Liver (tissue), 9 donors: ENCODE measurements around the gene PCNX2. TPM values are rescaled to one million over a fixed set of nuclear protein-coding genes. Genes with fewer than 3 reads are reported as not detected.

Experiments
- DNase-seq: peaks from one replicate; pipeline ENCODE4 v3.0.0-alpha.2; 2017; ENCODE audit warnings: low spot score
- H3K27ac ChIP-seq, 2 donors: one replicate each; pipeline ENCODE4 v1.7.0; 2013; ENCODE audit warnings: inconsistent platforms in 2 of 2, low read length in 2 of 2, control low read depth in 1 of 2, low read depth in 1 of 2, mild to moderate bottlenecking in 1 of 2
- H3K27me3 ChIP-seq, 4 donors: one replicate each; pipeline versions ENCODE4 v1.6.1 to v1.7.0; 2013; ENCODE audit warnings: low read length in 3 of 4, inconsistent platforms in 1 of 4, mild to moderate bottlenecking in 1 of 4, moderate library complexity in 1 of 4; ENCODE audit not compliant: control insufficient read depth in 4 of 4, insufficient read depth in 4 of 4
- H3K36me3 ChIP-seq, 4 donors: one replicate each; pipeline versions ENCODE4 v1.6.1 to v1.7.0; 2013; ENCODE audit warnings: low read length in 3 of 4, mild to moderate bottlenecking in 3 of 4, low read depth in 1 of 4, moderate library complexity in 1 of 4; ENCODE audit not compliant: control insufficient read depth in 4 of 4, insufficient read depth in 3 of 4
- H3K4me1 ChIP-seq, 4 donors: one replicate each; pipeline versions ENCODE4 v1.6.1 to v1.7.0; 2013; ENCODE audit warnings: low read length in 3 of 4, mild to moderate bottlenecking in 3 of 4, moderate library complexity in 1 of 4; ENCODE audit not compliant: control insufficient read depth in 4 of 4, insufficient read depth in 4 of 4
- H3K4me3 ChIP-seq, 3 donors: one replicate each; pipeline versions ENCODE4 v1.6.1 to v1.7.0; 2013; ENCODE audit warnings: low read length in 3 of 3, control low read depth in 1 of 3, low read depth in 1 of 3, mild to moderate bottlenecking in 1 of 3
- H3K9ac ChIP-seq, 2 donors: one replicate each; pipeline ENCODE4 v1.7.0; 2013; ENCODE audit warnings: low read length in 2 of 2, mild to moderate bottlenecking in 2 of 2, moderate library complexity in 2 of 2, control low read depth in 1 of 2, low read depth in 1 of 2
- H3K9me3 ChIP-seq, 4 donors: one replicate each; pipeline versions ENCODE4 v1.6.1 to v1.7.0; 2013; ENCODE audit warnings: low read length in 3 of 4; ENCODE audit not compliant: control insufficient read depth in 4 of 4
- EGR1 ChIP-seq, 2 donors: IDR thresholded peaks; 2 replicates each; pipeline ENCODE4 v1.6.1; 2016 to 2018; ENCODE audit warnings: antibody characterized with exemption in 2 of 2, low read depth in 2 of 2
- FOXA1 ChIP-seq: IDR thresholded peaks from 2 replicates; pipeline ENCODE4 v1.6.1; 2016; ENCODE audit warnings: antibody characterized with exemption
- FOXA2 ChIP-seq: IDR thresholded peaks from 2 replicates; pipeline ENCODE4 v1.6.1; 2016; ENCODE audit warnings: antibody characterized with exemption
- GABPA ChIP-seq, 2 donors: IDR thresholded peaks in 1 of 2; conservative IDR thresholded peaks in 1 of 2; 2 replicates each; pipeline ENCODE4 v1.6.1; 2016; ENCODE audit warnings: antibody characterized with exemption in 2 of 2, mild to moderate bottlenecking in 1 of 2, moderate library complexity in 1 of 2
- HNF4A ChIP-seq, 2 donors: conservative IDR thresholded peaks; 2 replicates each; pipeline ENCODE4 v1.6.1; 2016; ENCODE audit warnings: antibody characterized with exemption in 2 of 2, mild to moderate bottlenecking in 2 of 2
- HNF4G ChIP-seq: IDR thresholded peaks from 2 replicates; pipeline ENCODE4 v1.6.1; 2016; ENCODE audit warnings: antibody characterized with exemption
- JUND ChIP-seq, 2 donors: IDR thresholded peaks; 2 replicates each; pipeline ENCODE4 v1.6.1; 2016; ENCODE audit warnings: antibody characterized with exemption in 2 of 2
- NR2F2 ChIP-seq: IDR thresholded peaks from 2 replicates; pipeline ENCODE4 v1.6.1; 2016; ENCODE audit warnings: antibody characterized with exemption
- RAD21 ChIP-seq, 2 donors: IDR thresholded peaks; 2 replicates each; pipeline ENCODE4 v1.6.1; 2016; ENCODE audit warnings: antibody characterized with exemption in 2 of 2, mild to moderate bottlenecking in 2 of 2
- RXRA ChIP-seq, 2 donors: IDR thresholded peaks; 2 replicates each; pipeline ENCODE4 v1.6.1; 2017 to 2018; ENCODE audit warnings: antibody characterized with exemption in 2 of 2, mild to moderate bottlenecking in 1 of 2
- SP1 ChIP-seq: IDR thresholded peaks from 2 replicates; pipeline ENCODE4 v1.6.1; 2018; ENCODE audit warnings: antibody characterized with exemption, mild to moderate bottlenecking
- TAF1 ChIP-seq: conservative IDR thresholded peaks from 2 replicates; pipeline ENCODE4 v1.6.1; 2016; ENCODE audit warnings: antibody characterized with exemption, mild to moderate bottlenecking
- YY1 ChIP-seq: IDR thresholded peaks from 2 replicates; pipeline ENCODE4 v1.6.1; 2016; ENCODE audit warnings: antibody characterized with exemption, mild to moderate bottlenecking
- WGBS: extraction: QIAGEN DNeasy Blood & Tissue Kit; methylation state at CpG from one replicate; pipeline ENCODE4 v1.1.7; 2013; 5-methylcytosine and 5-hydroxymethylcytosine counted together
- polyA plus RNA-seq, 2 donors: library from polyadenylated mRNA; stranded (reverse) in 1 of 2; unstranded in 1 of 2; fragments of 200-250 nt in 1 of 2; fragments of >200 nt in 1 of 2; fragmentation: Nextera tagmentation in 1 of 2; extraction: Ambion mirVana in 1 of 2; gene quantifications; one replicate each; pipeline versions ENCODE4 v1.2.1 to v1.2.3, GENCODE V29; 2013 to 2015
- total RNA-seq, 2 donors: library from RNA; depleted of rRNA; stranded (reverse); fragments of >200 nt; gene quantifications; one replicate each; pipeline ENCODE4 v1.2.3, GENCODE V29; 2014
- TF ChIP-seq, protein P1 (sequence below): IDR thresholded peaks from 2 replicates; pipeline ENCODE4 v1.6.1; 2016; ENCODE audit warnings: antibody characterized with exemption, mild to moderate bottlenecking
- TF ChIP-seq, protein P2 (sequence below): IDR thresholded peaks from 2 replicates; pipeline ENCODE4 v1.6.1; 2016; ENCODE audit warnings: antibody characterized with exemption
- TF ChIP-seq, protein P3 (sequence below): IDR thresholded peaks from 2 replicates; pipeline ENCODE4 v1.6.1; 2016; ENCODE audit warnings: antibody characterized with exemption
- TF ChIP-seq, protein P4 (sequence below): fragments of 150-350 bp; IDR thresholded peaks from 2 replicates; pipeline ENCODE4 v1.5.1; 2017; ENCODE audit warnings: improper control_type of control experiment, low read depth, low read length; ENCODE audit not compliant: missing input control
- TF ChIP-seq, protein P5 (sequence below): IDR thresholded peaks from 2 replicates; pipeline ENCODE4 v1.6.1; 2016; ENCODE audit warnings: antibody characterized with exemption
- donor health status: healthy.
- donor health status: healthy.
- donor health status: healthy.
- donor health status: healthy.
- donor health status: healthy.

PCNX2 gene
- total and polyA plus RNA-seq, 4 donors, result 0.20 to 3.1 (median 0.92) TPM

DNA sequence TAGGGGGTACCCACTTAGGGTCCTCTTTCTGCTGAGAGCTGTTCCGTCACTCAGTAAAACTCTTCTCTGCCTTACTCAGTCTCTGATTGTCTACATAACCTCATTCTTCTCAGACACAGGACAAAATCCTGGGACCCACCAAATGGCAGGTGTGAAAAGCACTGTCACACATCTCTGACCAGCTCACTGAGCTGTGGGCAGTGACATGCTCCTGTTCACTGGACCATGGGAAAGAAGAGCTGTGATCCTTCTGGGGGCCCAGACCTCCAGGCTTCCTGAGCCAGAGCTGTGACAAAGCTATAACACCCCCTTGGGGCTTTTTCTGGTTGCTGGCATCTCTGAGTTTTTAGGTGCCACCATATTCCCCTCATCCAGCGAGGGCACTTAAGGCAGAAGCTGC lies 229.4 kb downstream of the PCNX2 start:
- Histone ChIP-seq H3K9ac (no peak overlapping the region), H3K36me3 (no peaks in the 10 kb centered on the region), H3K27me3 (no peaks in the 10 kb centered on the region), H3K4me3 (no peak overlapping the region), H3K9me3 (peaks cover 0 to 7% (median 3%) of the 10 kb centered on the region in 4 donors), H3K4me1 (no peaks in the 10 kb centered on the region), H3K27ac (no peak overlapping the region)
- WGBS, result 83% methylated on average over 2 of the region's 2 CpGs
- TF ChIP-seq HNF4A (conservative IDR thresholded peaks at IDR 0.05) (no peak), JUND (IDR thresholded peaks at IDR 0.05) (no peak), RXRA (IDR thresholded peaks at IDR 0.05) (no peak), GABPA (IDR thresholded peaks at IDR 0.05 in 1 of 2, conservative IDR thresholded peaks at IDR 0.05 in 1 of 2) (no peak), FOXA2 (no peak), TAF1 (no peak), HNF4G (no peak), NR2F2 (no peak), SP1 (no peak), YY1 (no peak), EGR1 (IDR thresholded peaks at IDR 0.05; ENCODE audit: low read depth in 2 of 2) (no peak), FOXA1 (no peak), RAD21 (IDR thresholded peaks at IDR 0.05) (no peak)
- TF ChIP-seq, protein P1, sequence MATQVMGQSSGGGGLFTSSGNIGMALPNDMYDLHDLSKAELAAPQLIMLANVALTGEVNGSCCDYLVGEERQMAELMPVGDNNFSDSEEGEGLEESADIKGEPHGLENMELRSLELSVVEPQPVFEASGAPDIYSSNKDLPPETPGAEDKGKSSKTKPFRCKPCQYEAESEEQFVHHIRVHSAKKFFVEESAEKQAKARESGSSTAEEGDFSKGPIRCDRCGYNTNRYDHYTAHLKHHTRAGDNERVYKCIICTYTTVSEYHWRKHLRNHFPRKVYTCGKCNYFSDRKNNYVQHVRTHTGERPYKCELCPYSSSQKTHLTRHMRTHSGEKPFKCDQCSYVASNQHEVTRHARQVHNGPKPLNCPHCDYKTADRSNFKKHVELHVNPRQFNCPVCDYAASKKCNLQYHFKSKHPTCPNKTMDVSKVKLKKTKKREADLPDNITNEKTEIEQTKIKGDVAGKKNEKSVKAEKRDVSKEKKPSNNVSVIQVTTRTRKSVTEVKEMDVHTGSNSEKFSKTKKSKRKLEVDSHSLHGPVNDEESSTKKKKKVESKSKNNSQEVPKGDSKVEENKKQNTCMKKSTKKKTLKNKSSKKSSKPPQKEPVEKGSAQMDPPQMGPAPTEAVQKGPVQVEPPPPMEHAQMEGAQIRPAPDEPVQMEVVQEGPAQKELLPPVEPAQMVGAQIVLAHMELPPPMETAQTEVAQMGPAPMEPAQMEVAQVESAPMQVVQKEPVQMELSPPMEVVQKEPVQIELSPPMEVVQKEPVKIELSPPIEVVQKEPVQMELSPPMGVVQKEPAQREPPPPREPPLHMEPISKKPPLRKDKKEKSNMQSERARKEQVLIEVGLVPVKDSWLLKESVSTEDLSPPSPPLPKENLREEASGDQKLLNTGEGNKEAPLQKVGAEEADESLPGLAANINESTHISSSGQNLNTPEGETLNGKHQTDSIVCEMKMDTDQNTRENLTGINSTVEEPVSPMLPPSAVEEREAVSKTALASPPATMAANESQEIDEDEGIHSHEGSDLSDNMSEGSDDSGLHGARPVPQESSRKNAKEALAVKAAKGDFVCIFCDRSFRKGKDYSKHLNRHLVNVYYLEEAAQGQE, result no peak
- TF ChIP-seq, protein P2, sequence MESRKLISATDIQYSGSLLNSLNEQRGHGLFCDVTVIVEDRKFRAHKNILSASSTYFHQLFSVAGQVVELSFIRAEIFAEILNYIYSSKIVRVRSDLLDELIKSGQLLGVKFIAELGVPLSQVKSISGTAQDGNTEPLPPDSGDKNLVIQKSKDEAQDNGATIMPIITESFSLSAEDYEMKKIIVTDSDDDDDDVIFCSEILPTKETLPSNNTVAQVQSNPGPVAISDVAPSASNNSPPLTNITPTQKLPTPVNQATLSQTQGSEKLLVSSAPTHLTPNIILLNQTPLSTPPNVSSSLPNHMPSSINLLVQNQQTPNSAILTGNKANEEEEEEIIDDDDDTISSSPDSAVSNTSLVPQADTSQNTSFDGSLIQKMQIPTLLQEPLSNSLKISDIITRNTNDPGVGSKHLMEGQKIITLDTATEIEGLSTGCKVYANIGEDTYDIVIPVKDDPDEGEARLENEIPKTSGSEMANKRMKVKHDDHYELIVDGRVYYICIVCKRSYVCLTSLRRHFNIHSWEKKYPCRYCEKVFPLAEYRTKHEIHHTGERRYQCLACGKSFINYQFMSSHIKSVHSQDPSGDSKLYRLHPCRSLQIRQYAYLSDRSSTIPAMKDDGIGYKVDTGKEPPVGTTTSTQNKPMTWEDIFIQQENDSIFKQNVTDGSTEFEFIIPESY, result no peak
- TF ChIP-seq, protein P3, sequence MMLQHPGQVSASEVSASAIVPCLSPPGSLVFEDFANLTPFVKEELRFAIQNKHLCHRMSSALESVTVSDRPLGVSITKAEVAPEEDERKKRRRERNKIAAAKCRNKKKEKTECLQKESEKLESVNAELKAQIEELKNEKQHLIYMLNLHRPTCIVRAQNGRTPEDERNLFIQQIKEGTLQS, result no peak
- TF ChIP-seq, protein P4, sequence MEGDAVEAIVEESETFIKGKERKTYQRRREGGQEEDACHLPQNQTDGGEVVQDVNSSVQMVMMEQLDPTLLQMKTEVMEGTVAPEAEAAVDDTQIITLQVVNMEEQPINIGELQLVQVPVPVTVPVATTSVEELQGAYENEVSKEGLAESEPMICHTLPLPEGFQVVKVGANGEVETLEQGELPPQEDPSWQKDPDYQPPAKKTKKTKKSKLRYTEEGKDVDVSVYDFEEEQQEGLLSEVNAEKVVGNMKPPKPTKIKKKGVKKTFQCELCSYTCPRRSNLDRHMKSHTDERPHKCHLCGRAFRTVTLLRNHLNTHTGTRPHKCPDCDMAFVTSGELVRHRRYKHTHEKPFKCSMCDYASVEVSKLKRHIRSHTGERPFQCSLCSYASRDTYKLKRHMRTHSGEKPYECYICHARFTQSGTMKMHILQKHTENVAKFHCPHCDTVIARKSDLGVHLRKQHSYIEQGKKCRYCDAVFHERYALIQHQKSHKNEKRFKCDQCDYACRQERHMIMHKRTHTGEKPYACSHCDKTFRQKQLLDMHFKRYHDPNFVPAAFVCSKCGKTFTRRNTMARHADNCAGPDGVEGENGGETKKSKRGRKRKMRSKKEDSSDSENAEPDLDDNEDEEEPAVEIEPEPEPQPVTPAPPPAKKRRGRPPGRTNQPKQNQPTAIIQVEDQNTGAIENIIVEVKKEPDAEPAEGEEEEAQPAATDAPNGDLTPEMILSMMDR, result no peak
- TF ChIP-seq, protein P5, sequence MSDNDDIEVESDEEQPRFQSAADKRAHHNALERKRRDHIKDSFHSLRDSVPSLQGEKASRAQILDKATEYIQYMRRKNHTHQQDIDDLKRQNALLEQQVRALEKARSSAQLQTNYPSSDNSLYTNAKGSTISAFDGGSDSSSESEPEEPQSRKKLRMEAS, result no peak
- DNase-seq, result no peak
